HCT116 (cell line): ENCODE results near the gene TXLNA.

Experiments used
- EGR1 ChIP-seq: IDR thresholded peaks from 2 replicates; pipeline ENCODE4 v1.6.1; 2012; ENCODE audit warnings: low read depth
- EZH2 ChIP-seq: fragments of 200-600 bp; sonication (generic); IDR thresholded peaks from 2 replicates; pipeline ENCODE4 v1.6.1; 2017; ENCODE audit warnings: antibody characterized with exemption, mixed run types
- EZH2phosphoT487 ChIP-seq: fragments of 200-600 bp; IDR thresholded peaks from 2 replicates; pipeline ENCODE4 v1.6.1; 2018; ENCODE audit warnings: antibody characterized with exemption, borderline replicate concordance
- POLR2A ChIP-seq: IDR thresholded peaks from 2 replicates; pipeline ENCODE4 v1.7.0; 2011; ENCODE audit warnings: borderline replicate concordance; ENCODE audit not compliant: insufficient read depth, insufficient read length; ENCODE audit errors: extremely low read depth
- RAD21 ChIP-seq: IDR thresholded peaks from 2 replicates; pipeline ENCODE4 v1.6.1; 2012; ENCODE audit warnings: low read depth, mild to moderate bottlenecking
- TCF7L2 ChIP-seq: IDR thresholded peaks from 2 replicates; pipeline ENCODE4 v1.7.0; 2011; ENCODE audit warnings: borderline replicate concordance, inconsistent platforms; ENCODE audit not compliant: insufficient read depth, insufficient read length; ENCODE audit errors: extremely low read depth
- YY1 ChIP-seq: IDR thresholded peaks from 2 replicates; pipeline ENCODE4 v1.6.1; 2011; ENCODE audit warnings: low read length, low read depth, moderate library complexity, mild to moderate bottlenecking; ENCODE audit not compliant: insufficient replicate concordance; ENCODE audit errors: extremely low read depth
- ZNF274 ChIP-seq: fragments of 200-500 bp; sonication (Bioruptor generic); IDR thresholded peaks from 2 replicates; pipeline ENCODE4 v1.6.1; 2014; ENCODE audit warnings: mild to moderate bottlenecking, low read depth, low read length, inconsistent platforms
- TF ChIP-seq, protein P1 (sequence below), 3 experiments: fragments of 200-600 bp in 1 of 3; sonication (generic) in 1 of 3; IDR thresholded peaks in 2 of 3; conservative IDR thresholded peaks in 1 of 3; 2 replicates each; pipeline ENCODE4 v1.5.1; 2012 to 2017; ENCODE audit warnings: low read depth in 2 of 3, low read length in 2 of 3, antibody characterized with exemption in 1 of 3, borderline replicate concordance in 1 of 3, control low read depth in 1 of 3, mild to moderate bottlenecking in 1 of 3, mixed read lengths in 1 of 3, mixed run types in 1 of 3, moderate library complexity in 1 of 3; ENCODE audit not compliant: insufficient read depth in 1 of 3
- TF ChIP-seq, protein P2 (sequence below): IDR thresholded peaks from 2 replicates; pipeline ENCODE4 v1.6.1; 2011; ENCODE audit warnings: mild to moderate bottlenecking, low read length, moderate library complexity; ENCODE audit not compliant: insufficient replicate concordance; ENCODE audit errors: extremely low read depth
- TF ChIP-seq, protein P3 (sequence below): IDR thresholded peaks from 2 replicates; pipeline ENCODE4 v1.6.1; 2012

DNA sequence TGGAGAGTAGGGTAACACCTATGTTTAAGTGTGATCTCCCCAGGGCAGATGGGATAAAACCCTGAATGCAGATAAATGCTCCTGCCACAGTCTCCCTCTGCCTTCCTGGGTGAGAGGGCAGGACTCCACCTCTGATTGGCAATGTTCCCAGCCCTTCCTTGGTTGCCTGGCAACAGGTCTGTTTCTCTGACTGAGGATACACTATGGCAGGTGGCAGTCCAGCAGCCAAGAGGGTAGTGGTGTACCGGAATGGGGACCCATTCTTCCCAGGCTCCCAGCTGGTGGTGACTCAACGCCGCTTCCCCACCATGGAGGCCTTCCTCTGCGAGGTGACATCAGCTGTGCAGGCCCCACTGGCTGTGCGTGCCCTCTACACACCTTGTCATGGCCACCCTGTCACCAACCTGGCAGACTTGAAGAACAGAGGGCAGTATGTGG, 29.4 kb downstream of the TXLNA start, which contains the start of gene DCDC2B:
- TF ChIP-seq POLR2A (no peak), EZH2phosphoT487 (no peak), TCF7L2 (no peak), YY1 (no peak), EZH2 (no peak), RAD21 (no peak), EGR1 (no peak), ZNF274 (no peak)
- TF ChIP-seq, protein P1, sequence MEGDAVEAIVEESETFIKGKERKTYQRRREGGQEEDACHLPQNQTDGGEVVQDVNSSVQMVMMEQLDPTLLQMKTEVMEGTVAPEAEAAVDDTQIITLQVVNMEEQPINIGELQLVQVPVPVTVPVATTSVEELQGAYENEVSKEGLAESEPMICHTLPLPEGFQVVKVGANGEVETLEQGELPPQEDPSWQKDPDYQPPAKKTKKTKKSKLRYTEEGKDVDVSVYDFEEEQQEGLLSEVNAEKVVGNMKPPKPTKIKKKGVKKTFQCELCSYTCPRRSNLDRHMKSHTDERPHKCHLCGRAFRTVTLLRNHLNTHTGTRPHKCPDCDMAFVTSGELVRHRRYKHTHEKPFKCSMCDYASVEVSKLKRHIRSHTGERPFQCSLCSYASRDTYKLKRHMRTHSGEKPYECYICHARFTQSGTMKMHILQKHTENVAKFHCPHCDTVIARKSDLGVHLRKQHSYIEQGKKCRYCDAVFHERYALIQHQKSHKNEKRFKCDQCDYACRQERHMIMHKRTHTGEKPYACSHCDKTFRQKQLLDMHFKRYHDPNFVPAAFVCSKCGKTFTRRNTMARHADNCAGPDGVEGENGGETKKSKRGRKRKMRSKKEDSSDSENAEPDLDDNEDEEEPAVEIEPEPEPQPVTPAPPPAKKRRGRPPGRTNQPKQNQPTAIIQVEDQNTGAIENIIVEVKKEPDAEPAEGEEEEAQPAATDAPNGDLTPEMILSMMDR (IDR thresholded peaks at IDR 0.05 in 2 of 3, conservative IDR thresholded peaks at IDR 0.05 in 1 of 3; ENCODE audit: borderline replicate concordance in 1 of 3, insufficient read depth in 1 of 3, low read depth in 2 of 3, low read length in 2 of 3): no peak
- TF ChIP-seq, protein P2, sequence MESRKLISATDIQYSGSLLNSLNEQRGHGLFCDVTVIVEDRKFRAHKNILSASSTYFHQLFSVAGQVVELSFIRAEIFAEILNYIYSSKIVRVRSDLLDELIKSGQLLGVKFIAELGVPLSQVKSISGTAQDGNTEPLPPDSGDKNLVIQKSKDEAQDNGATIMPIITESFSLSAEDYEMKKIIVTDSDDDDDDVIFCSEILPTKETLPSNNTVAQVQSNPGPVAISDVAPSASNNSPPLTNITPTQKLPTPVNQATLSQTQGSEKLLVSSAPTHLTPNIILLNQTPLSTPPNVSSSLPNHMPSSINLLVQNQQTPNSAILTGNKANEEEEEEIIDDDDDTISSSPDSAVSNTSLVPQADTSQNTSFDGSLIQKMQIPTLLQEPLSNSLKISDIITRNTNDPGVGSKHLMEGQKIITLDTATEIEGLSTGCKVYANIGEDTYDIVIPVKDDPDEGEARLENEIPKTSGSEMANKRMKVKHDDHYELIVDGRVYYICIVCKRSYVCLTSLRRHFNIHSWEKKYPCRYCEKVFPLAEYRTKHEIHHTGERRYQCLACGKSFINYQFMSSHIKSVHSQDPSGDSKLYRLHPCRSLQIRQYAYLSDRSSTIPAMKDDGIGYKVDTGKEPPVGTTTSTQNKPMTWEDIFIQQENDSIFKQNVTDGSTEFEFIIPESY: no peak
- TF ChIP-seq, protein P3, sequence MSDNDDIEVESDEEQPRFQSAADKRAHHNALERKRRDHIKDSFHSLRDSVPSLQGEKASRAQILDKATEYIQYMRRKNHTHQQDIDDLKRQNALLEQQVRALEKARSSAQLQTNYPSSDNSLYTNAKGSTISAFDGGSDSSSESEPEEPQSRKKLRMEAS: no peak
